Measurements from ENCODE around the gene SSU72.
"Not testable (repeated sequence)": the region's sequence is repeated elsewhere in the genome, so short reads cannot be mapped to it uniquely, and the experiment has no call there.

Gene SSU72

GRCh38 chr1:1540090-1540817, 34.4 kb downstream of the SSU72 start, which contains the start of gene TMEM240:
TSS of gene TMEM240 (minus strand) at chr1:1540624. CDS start at chr1:1540346, 278 bp downstream.
- peak; percentile 59 for DNase-seq

- no peak for DNase-seq
Measured at GRCh38 chr1:1539310-1540089, 35.2 kb downstream of the SSU72 start.

- no peak for DNase-seq
Measured at GRCh38 chr1:1538989-1539309, 35.7 kb downstream of the SSU72 start.

- DNase-seq: no peak
Measured at GRCh38 chr1:1538334-1538733, 36.3 kb downstream of the SSU72 start.

- no peak for DNase-seq
Measured at GRCh38 chr1:1537626-1538250, 36.9 kb downstream of the SSU72 start.

- no peak for DNase-seq
Measured at GRCh38 chr1:1536938-1537546, 37.6 kb downstream of the SSU72 start.

GRCh38 chr1:1536019-1536937, 38.4 kb downstream of the SSU72 start:
- no peak for DNase-seq

- DNase-seq: no peak
Measured at GRCh38 chr1:1535201-1536018, 39.3 kb downstream of the SSU72 start.

- DNase-seq: no peak
Measured at GRCh38 chr1:1534401-1535154, 40.1 kb downstream of the SSU72 start.

- DNase-seq: not testable (repeated sequence)
Measured at GRCh38 chr1:1533894-1534291, 40.8 kb downstream of the SSU72 start.

- DNase-seq: not testable (repeated sequence)
Measured at GRCh38 chr1:1533176-1533893, 41.3 kb downstream of the SSU72 start.

- no peak for DNase-seq
Measured at GRCh38 chr1:1531947-1532346, 42.7 kb downstream of the SSU72 start.

- DNase-seq: no peak
Measured at GRCh38 chr1:1529936-1530335, 44.7 kb downstream of the SSU72 start.

- no peak for DNase-seq
Measured at GRCh38 chr1:1529321-1529720, 45.3 kb downstream of the SSU72 start.

GRCh38 chr1:1528301-1529267, 46.1 kb downstream of the SSU72 start:
- no peak for DNase-seq

- DNase-seq: no peak
Measured at GRCh38 chr1:1527092-1527816, 47.4 kb downstream of the SSU72 start.

- not testable (repeated sequence) for DNase-seq
Measured at GRCh38 chr1:1526476-1526875, 48.2 kb downstream of the SSU72 start.

Measured in activated CD8-positive, alpha-beta memory T cell treated with anti-CD3 and anti-CD28 coated beads, Interleukin-2, amount 50 U/mL, for 4 hours (primary cell).